Astrocyte of the hippocampus (primary cell): ENCODE results near the gene LRP1B.
"Not testable (repeated sequence)": the region's sequence is repeated elsewhere in the genome, so short reads cannot be mapped to it uniquely, and the experiment has no call there.

Source experiments
- DNase-seq: peaks from one replicate; pipeline ENCODE4 v3.0.0; 2011; ENCODE audit warnings: low read depth, low spot score

The LRP1B gene

DNA sequence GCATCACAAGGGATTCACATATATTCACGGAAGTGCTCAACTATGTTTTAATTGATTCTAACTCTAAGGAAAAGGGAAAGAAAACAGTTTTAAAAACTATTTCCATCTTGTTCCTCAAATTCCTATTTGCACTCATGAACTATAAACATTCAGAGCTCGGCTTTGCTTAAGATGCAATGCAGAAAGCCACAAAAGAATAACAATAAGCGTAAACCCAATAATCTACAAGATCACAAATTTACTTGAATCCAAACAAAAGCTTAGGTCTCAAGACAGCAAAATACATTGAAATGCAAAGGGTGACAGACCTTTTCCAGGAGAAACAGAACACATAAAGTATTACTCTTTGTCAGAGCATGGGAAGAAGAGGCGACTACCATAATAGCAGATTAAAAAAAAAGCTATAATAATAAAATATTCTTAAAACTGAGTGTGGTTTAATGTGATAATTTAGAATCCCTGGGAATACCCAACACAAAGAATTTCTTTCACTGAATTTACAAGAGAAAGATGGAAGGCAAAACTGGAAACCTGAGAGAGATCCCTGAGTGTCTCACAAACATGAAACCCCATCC lies 1094.9 kb downstream of the LRP1B start:
- no peak for DNase-seq

DNA sequence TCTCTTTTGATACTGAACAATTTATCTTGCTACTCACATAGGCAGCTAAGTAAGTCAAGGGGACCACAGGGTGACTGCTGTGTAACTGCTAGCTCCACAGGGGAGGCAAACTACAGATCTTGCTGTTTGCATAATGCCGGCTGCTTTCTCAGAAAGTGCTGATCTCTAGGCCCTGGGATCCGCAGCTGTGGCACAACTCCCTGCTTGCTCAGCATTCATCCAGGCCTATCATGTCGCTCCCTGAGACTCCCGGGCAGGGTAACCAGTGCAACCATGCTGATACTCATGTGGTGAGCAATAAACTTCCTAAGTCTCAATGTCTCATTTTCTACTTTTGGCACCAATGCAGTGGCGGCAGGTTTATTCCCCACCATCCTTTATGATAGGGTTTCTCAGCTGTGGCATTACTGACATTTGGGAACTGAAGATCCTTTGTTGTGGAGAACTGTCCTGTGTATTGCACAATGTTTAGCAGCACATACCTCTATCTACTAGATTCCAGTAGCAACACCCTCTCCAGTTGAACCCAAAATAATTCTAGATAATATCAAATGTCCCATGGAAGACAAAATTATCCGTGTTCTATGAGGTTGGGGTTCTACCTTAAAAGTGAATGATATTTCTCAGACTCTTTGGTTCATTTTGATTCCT lies 1101.3 kb downstream of the LRP1B start:
- DNase-seq = no peak

GRCh38 chr2:141027221-141027620 lies 1103.6 kb downstream of the LRP1B start:
- no peak for DNase-seq

GRCh38 chr2:141021611-141022010 lies 1109.2 kb downstream of the LRP1B start:
- no peak for DNase-seq

DNA sequence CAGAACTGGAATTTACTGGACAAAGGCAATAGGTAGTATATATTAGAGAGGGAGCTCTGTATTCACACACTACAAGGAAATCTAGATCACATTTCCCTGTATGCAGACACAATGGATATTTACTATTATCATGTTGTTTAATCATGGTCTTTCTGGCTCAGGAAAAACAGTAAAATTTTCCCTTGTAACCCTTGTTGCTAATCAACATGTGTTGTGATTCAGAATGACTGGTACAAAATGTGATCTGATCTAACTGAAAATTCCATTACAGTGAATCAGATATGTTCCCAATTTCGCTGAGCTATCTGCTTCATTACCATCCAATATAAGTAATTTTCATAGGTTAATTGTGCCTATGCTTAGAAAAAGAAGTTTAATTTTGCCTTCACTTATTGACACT lies 1109.7 kb downstream of the LRP1B start:
- DNase-seq = peak; percentile 73

DNA sequence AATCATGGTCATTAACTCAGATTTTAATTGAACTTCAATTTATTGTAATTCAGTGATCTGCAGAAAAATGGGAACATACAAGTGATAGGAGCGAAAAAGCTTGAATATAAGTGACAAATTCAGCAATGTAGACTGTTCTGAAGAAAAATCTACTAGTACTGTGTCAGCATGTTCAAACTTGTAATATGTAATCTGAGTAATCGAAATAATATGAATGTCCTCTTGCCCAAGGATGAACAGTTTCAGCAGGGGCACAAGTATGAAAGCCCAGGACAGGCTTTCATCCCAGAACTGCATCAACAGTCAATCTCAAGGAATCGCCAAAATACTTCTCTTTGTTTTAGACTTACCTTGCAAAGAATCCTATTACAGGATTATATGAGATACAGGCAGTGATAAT lies 1110.5 kb downstream of the LRP1B start:
- no peak for DNase-seq

GRCh38 chr2:141015341-141016047 lies 1115.3 kb downstream of the LRP1B start:
- peak; percentile 77 for DNase-seq

DNA sequence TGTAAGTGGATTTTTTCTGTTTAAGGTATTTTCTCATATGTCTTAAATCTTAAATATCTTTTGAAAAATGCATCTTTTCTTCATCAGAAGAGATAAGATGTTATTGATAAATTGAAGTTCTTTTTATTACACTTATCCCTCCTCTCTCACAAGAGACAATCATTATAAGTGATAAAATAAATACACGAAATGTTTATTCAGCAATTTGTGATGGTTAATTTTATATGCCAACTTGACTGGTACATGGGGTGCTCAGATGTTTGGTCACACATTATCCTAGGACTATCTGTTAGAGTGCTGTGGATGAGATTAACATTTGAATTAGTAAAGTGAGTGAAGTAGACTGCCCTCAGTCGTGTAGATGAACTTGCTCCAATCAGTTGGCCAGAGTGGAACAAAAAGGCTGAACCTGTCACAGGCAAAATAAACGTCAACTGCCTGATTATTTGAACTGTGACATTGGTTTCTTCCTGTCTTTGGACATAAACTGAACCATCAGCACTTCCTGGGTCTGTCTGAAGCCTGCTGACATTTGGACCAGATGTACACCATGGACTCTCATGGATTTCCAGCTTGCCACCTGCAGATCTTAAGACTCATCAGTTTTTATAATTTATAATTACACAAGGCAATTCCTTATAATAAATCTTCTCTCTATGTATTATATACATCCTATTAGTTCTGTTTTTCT lies 1126.7 kb downstream of the LRP1B start:
- DNase-seq = no peak

DNA sequence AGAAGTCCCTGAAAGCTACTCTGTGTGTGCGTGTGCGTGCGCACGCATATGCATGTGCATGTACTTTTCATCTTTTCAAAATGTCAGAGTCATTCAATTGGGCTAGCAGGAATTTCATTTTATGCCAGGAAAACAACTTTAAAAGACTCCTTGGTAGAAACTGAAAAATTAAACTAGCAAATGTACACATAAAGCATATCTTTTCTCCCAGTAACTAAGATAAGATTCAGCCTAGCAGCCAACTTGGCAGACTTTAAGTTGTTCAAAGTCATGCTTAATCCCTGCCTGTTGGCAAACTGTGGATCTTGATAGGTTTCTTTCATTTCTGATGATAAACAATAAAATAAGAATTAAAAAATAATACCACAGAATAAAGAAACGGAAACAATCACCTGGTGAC lies 1129.1 kb downstream of the LRP1B start:
- peak; percentile 46 for DNase-seq

GRCh38 chr2:140998577-140998976 lies 1132.2 kb downstream of the LRP1B start:
- peak; percentile 4 for DNase-seq

GRCh38 chr2:140998017-140998416 lies 1132.8 kb downstream of the LRP1B start:
- DNase-seq = no peak

DNA sequence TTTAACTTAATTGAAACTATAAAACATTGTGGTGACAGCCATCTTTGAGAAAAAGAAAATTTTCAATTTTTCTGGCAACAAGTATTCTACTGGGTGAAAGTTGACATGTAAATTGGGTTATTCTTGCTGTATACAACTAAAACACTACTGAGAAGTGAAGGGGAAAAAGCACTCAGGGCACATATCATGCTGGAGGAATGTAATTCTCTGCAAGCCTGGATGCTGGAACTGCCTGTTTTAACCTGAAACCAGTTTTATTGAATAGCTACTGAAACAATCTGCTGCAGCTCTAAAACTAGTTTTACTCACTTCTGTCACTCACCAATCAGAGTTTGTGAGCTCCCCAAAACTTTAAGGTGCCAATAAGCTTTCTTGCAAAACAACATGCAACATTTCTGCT lies 1136.0 kb downstream of the LRP1B start:
- no peak for DNase-seq

DNA sequence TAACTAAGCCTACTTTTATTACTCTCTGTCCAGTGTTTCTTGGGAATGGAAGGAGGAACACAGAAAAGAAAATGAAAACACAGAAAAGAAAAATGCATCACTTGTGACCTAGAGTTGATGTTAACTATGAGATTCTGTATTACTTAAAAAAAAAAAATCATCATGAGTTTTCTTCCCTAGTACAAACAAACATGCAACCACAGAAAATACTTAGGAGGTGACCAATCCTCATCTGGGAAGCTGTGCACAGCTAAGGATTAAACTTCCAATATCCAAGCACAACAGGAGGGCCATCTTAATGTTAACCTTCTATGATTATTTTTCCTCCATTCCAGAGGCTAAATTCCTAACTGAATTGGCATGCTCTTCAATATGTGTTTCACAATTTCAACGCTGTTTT lies 1140.4 kb downstream of the LRP1B start:
- peak; percentile 82 for DNase-seq

- DNase-seq = no peak
Observed at GRCh38 chr2:140988597-140988996, 1142.2 kb downstream of the LRP1B start.

DNA sequence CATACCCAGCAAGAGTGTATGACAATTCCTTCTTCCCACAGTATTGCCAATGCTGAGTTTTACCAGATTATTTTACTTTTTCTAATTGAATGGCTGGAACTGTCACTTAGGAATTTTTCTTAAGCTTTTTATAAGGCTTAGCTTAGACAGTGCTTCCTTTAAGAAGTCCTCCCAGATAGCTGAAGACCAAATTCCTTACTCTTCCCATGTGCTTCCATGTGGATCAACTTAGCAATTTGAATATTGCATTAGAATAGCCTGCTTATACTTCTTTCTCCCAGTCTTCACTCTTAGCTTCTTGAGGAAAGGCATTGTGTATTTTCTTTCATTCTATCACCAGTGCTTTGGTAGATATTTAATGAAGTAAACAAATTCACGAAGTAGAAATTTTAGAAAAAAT lies 1144.4 kb downstream of the LRP1B start:
- DNase-seq = no peak

DNA sequence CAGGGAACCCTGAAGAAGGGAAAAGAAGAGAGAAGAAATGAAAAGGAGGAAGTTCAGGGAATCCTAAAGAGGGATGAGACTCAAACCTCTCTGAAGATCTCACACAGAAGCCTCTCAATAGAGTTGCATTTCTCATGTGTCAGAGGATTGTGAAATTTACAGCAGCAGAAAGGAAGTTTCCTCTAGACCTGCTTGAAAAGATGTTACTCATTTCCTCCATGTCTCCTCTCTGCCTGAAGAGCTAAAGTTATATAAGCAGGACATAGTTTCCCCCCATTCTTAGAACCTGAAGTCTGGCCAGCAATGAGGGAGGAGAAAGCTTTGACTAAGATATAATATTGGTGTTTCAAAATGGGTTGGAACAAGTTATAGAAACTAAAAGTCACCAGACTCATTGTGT lies 1155.6 kb downstream of the LRP1B start:
- DNase-seq = no peak

- DNase-seq = no peak
Observed at GRCh38 chr2:140972724-140973123, 1158.1 kb downstream of the LRP1B start.

GRCh38 chr2:140964324-140964723 lies 1166.5 kb downstream of the LRP1B start:
- DNase-seq = not testable (repeated sequence)

DNA sequence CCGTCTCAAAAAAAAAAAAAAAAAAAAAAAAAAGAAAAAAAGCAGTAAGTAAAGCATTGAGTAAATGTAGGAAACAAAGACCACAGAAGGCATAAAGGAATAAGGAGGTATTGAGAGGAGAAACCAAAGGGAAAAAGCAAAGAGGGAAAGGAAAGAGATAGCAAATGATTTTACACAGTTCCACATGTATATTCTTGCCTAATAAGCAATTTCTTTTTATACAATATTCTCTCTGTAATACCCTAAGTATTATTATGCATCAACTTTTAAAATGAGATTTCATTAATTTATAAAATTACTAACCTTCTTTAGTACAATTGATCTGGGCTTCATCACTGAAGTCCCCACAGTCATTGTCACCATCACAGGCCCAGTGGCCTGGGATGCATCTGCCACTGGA lies 1180.9 kb downstream of the LRP1B start:
- no peak for DNase-seq

DNA sequence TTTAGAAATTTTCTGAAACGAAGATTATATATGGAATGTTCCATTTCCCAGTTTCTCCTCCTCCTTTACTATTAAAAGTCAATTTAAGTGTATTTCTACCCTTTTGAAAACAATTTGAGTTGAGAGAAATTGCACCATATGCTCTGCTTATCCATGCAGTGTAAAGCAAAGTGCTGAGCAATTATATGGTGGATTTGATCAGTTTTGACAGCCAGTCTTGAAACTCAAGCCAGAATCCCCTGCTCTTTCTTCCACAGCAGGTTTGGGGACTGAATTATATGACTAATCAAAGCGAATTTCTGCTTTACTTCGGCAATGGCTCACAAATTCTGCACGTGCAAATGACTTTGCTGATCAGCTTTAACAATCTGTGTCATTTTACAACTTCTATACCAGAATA lies 1183.6 kb downstream of the LRP1B start:
- DNase-seq = no peak

GRCh38 chr2:140943867-140944266 lies 1186.9 kb downstream of the LRP1B start:
- no peak for DNase-seq

GRCh38 chr2:140942284-140942683 lies 1188.5 kb downstream of the LRP1B start:
- no peak for DNase-seq

DNA sequence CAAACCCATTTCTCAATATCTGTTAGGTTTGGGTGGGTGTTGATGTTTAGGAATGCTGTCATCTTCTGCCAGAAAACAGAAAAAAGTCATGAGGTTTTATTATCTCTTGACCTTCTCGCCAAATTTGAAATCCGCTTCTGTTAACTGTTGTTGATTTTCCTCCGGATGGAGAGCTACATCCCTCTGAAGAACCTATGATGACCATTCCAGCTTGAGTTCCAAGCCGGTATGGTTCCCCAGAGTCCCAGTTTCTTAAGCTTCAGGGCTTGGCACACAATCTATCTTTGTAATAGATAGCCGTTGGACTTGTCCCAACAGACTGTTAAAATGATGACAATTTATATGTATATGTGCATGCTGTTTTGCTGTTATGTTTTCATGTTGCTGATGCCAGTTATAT lies 1201.0 kb downstream of the LRP1B start:
- DNase-seq = no peak
